Activated CD4-positive, alpha-beta T cell treated with anti-CD3 and anti-CD28 coated beads for 24 hours (primary cell): ENCODE data around the gene C7orf33.

Source experiments
- DNase-seq, 2 donors: peaks; one replicate each; pipeline ENCODE4 v3.0.0-alpha.2; 2020; ENCODE audit warnings: low read depth in 2 of 2

The C7orf33 gene

GRCh38 chr7:148626828-148627227, 36.3 kb downstream of the C7orf33 start:
- DNase-seq = no peak

- DNase-seq = no peak
Measured at GRCh38 chr7:148628011-148628410, 37.4 kb downstream of the C7orf33 start.

GRCh38 chr7:148630078-148630477, 39.5 kb downstream of the C7orf33 start:
- DNase-seq = no peak

- no peak for DNase-seq
Measured at GRCh38 chr7:148633761-148634160, 43.2 kb downstream of the C7orf33 start.

GRCh38 chr7:148637094-148637493, 46.5 kb downstream of the C7orf33 start:
- DNase-seq = no peak

GRCh38 chr7:148645898-148646297, 55.3 kb downstream of the C7orf33 start:
- DNase-seq = no peak

- DNase-seq = no peak
Measured at GRCh38 chr7:148650232-148650858, 59.8 kb downstream of the C7orf33 start.

GRCh38 chr7:148652773-148653172, 62.2 kb downstream of the C7orf33 start:
- DNase-seq = no peak

- DNase-seq = no peak
Measured at GRCh38 chr7:148657929-148658328, 67.4 kb downstream of the C7orf33 start.

- no peak for DNase-seq
Measured at GRCh38 chr7:148661471-148661870, 70.9 kb downstream of the C7orf33 start.

- no peak for DNase-seq
Measured at GRCh38 chr7:148662646-148663045, 72.1 kb downstream of the C7orf33 start.

GRCh38 chr7:148664324-148664723, 73.8 kb downstream of the C7orf33 start:
- DNase-seq = no peak

- no peak for DNase-seq
Measured at GRCh38 chr7:148665221-148665620, 74.7 kb downstream of the C7orf33 start.
